NCI-H1930 (cell line): ENCODE data around the gene TMEM258.

Experiments
- DNase-seq, 2 experiments: peaks; one replicate each; lab custom pipeline; 2025; lab: John Stamatoyannopoulos, UW

Gene TMEM258

GRCh38 chr11:61775606-61776554 lies 16.5 kb downstream of the TMEM258 start:
- DNase-seq, result no peak

GRCh38 chr11:61775106-61775505 lies 17.3 kb downstream of the TMEM258 start:
- DNase-seq, result no peak

GRCh38 chr11:61774411-61774810 lies 18.0 kb downstream of the TMEM258 start:
- DNase-seq, result no peak

GRCh38 chr11:61773809-61774208 lies 18.6 kb downstream of the TMEM258 start:
- DNase-seq, result no peak

GRCh38 chr11:61773356-61773755 lies 19.0 kb downstream of the TMEM258 start:
- DNase-seq, result no peak

- no peak for DNase-seq
These were observed 20.4 kb downstream of the TMEM258 start for GRCh38 chr11:61771985-61772455.

GRCh38 chr11:61771195-61771894 lies 21.1 kb downstream of the TMEM258 start:
- DNase-seq, result no peak

GRCh38 chr11:61769946-61770683 lies 22.3 kb downstream of the TMEM258 start:
- no peak for DNase-seq

GRCh38 chr11:61769169-61769920 lies 23.1 kb downstream of the TMEM258 start:
- DNase-seq, result no peak

- DNase-seq, result no peak
These were observed 23.9 kb downstream of the TMEM258 start for GRCh38 chr11:61768376-61769076.

GRCh38 chr11:61766353-61766841 lies 26.0 kb downstream of the TMEM258 start:
- no peak for DNase-seq

GRCh38 chr11:61765550-61766253 lies 26.7 kb downstream of the TMEM258 start:
- no peak for DNase-seq

- no peak for DNase-seq
These were observed 27.7 kb downstream of the TMEM258 start for GRCh38 chr11:61764606-61765260.

- no peak for DNase-seq
These were observed 28.3 kb downstream of the TMEM258 start for GRCh38 chr11:61763930-61764605.

- no peak for DNase-seq
These were observed 29.6 kb downstream of the TMEM258 start for GRCh38 chr11:61762798-61763197.

- DNase-seq, result no peak
These were observed 30.2 kb downstream of the TMEM258 start for GRCh38 chr11:61762223-61762615.

GRCh38 chr11:61761440-61762222 lies 30.8 kb downstream of the TMEM258 start:
- no peak for DNase-seq

- DNase-seq, result no peak
These were observed 31.5 kb downstream of the TMEM258 start for GRCh38 chr11:61760946-61761345.
